ENCODE measurements around the gene FHIP1A. TPM values are rescaled to one million over a fixed set of nuclear protein-coding genes. Genes with fewer than 3 reads are reported as not detected.
"Not testable (repeated sequence)": the region's sequence is repeated elsewhere in the genome, so short reads cannot be mapped to it uniquely, and the experiment has no call there.

FHIP1A gene
- total RNA-seq, 3 donors from 2014 or later (not counting 1 experiment from before 2014, with no cell fraction given) = 0.49 to 3.0 TPM; not detected in 1

GRCh38 chr4:151403656-151404055 is 5.3 kb upstream of the FHIP1A start:
- no peaks in the 10 kb centered on the region for H3K27me3 ChIP-seq (ENCODE audit: control insufficient read depth, insufficient read depth, low read length)
- no peak for DNase-seq
- H3K9me3 ChIP-seq (ENCODE audit: control insufficient read depth, insufficient read depth, low read length) = no peaks in the 10 kb centered on the region
- TF ChIP-seq CTCF (IDR thresholded peaks at IDR 0.05) = no peak
- H3K36me3 ChIP-seq (ENCODE audit: control insufficient read depth, insufficient read depth, low read length) = no peaks in the 10 kb centered on the region
- H3K27ac ChIP-seq (ENCODE audit: low read length) = no peak overlapping the region
- no peak overlapping the region for H3K27ac Mint-ChIP-seq
- no peaks in the 10 kb centered on the region for H3K9me3 Mint-ChIP-seq
- peaks cover 16% of the 10 kb centered on the region for H3K4me1 ChIP-seq (ENCODE audit: control insufficient read depth, insufficient read depth, low read length)
- H3K36me3 Mint-ChIP-seq = no peaks in the 10 kb centered on the region
- no CpG with 5 or more reads among the region's 1 CpG for WGBS (ENCODE audit: insufficient coverage)
- H3K4me3 ChIP-seq (ENCODE audit: low read length) = no peak overlapping the region
- intact Hi-C loops (cut with micrococcal nuclease) = no loop called here
- H3K4me1 Mint-ChIP-seq = peaks cover 12 to 16% of the 10 kb centered on the region in 2 donors
- no peak overlapping the region for H3K4me3 Mint-ChIP-seq
- H3K27me3 Mint-ChIP-seq (ENCODE audit: low read depth in 2 of 2) = peaks cover 9 to 10% of the 10 kb centered on the region in 2 donors
- no peak for ATAC-seq

- peaks cover 16% of the 10 kb centered on the region in 2 donors for H3K27me3 Mint-ChIP-seq (ENCODE audit: low read depth in 2 of 2)
- ATAC-seq; H3K27me3 ChIP-seq (ENCODE audit: control insufficient read depth, insufficient read depth, low read length); H3K9me3 Mint-ChIP-seq; H3K9me3 ChIP-seq (ENCODE audit: control insufficient read depth, insufficient read depth, low read length); H3K4me3 Mint-ChIP-seq; H3K4me3 ChIP-seq (ENCODE audit: low read length); H3K27ac ChIP-seq (ENCODE audit: low read length); H3K36me3 ChIP-seq (ENCODE audit: control insufficient read depth, insufficient read depth, low read length); H3K27ac Mint-ChIP-seq; DNase-seq; H3K36me3 Mint-ChIP-seq; intact Hi-C loops (cut with micrococcal nuclease): not testable (repeated sequence)
- WGBS (ENCODE audit: insufficient coverage) = 88% methylated on average over 7 of the region's 7 CpGs
- peaks cover 24% of the 10 kb centered on the region for H3K4me1 ChIP-seq (ENCODE audit: control insufficient read depth, insufficient read depth, low read length)
- peaks cover 12 to 25% of the 10 kb centered on the region in 2 donors for H3K4me1 Mint-ChIP-seq
Measured at GRCh38 chr4:151404802-151405201, 4.2 kb upstream of the FHIP1A start.

- TF ChIP-seq CTCF (IDR thresholded peaks at IDR 0.05) = no peak
- H3K36me3 ChIP-seq (ENCODE audit: control insufficient read depth, insufficient read depth, low read length) = no peaks in the 10 kb centered on the region
- H3K27ac ChIP-seq (ENCODE audit: low read length) = no peak overlapping the region
- H3K4me1 Mint-ChIP-seq = peaks cover 12 to 28% of the 10 kb centered on the region in 2 donors
- H3K9me3 Mint-ChIP-seq = no peaks in the 10 kb centered on the region
- intact Hi-C loops (cut with micrococcal nuclease) = no loop called here
- H3K4me3 ChIP-seq (ENCODE audit: low read length) = no peak overlapping the region
- H3K4me1 ChIP-seq (ENCODE audit: control insufficient read depth, insufficient read depth, low read length) = peaks cover 25% of the 10 kb centered on the region
- WGBS (ENCODE audit: insufficient coverage) = 88% methylated on average over 3 of the region's 4 CpGs
- no peak overlapping the region for H3K27ac Mint-ChIP-seq
- H3K36me3 Mint-ChIP-seq = no peaks in the 10 kb centered on the region
- H3K27me3 Mint-ChIP-seq (ENCODE audit: low read depth in 2 of 2) = peaks cover 29 to 31% of the 10 kb centered on the region in 2 donors
- peaks cover 4% of the 10 kb centered on the region for H3K27me3 ChIP-seq (ENCODE audit: control insufficient read depth, insufficient read depth, low read length)
- H3K4me3 Mint-ChIP-seq = peak overlapping the region; percentile 74
- H3K9me3 ChIP-seq (ENCODE audit: control insufficient read depth, insufficient read depth, low read length) = no peaks in the 10 kb centered on the region
- ATAC-seq (no peak), DNase-seq (no peak)
Measured at GRCh38 chr4:151407018-151407417, 2.0 kb upstream of the FHIP1A start.

- H3K27ac Mint-ChIP-seq = no peak overlapping the region
- peak overlapping the region; percentile 35 for H3K27ac ChIP-seq (ENCODE audit: low read length)
Measured at GRCh38 chr4:151407466-151408379, 1.3 kb upstream of the FHIP1A start.

More at GRCh38 chr4:151407466-151408379, 1.3 kb upstream of the FHIP1A start:
- TF ChIP-seq CTCF (IDR thresholded peaks at IDR 0.05) = no peak
- peak overlapping the region; percentile 87 for H3K4me3 Mint-ChIP-seq
- Histone ChIP-seq H3K4me1 (ENCODE audit: control insufficient read depth, insufficient read depth, low read length) (peaks cover 25% of the 10 kb centered on the region), H3K9me3 (ENCODE audit: control insufficient read depth, insufficient read depth, low read length) (no peaks in the 10 kb centered on the region), H3K36me3 (ENCODE audit: control insufficient read depth, insufficient read depth, low read length) (no peaks in the 10 kb centered on the region), H3K27me3 (ENCODE audit: control insufficient read depth, insufficient read depth, low read length) (peaks cover 4% of the 10 kb centered on the region), H3K4me3 (ENCODE audit: low read length) (peak overlapping the region; percentile 50)
- intact Hi-C loops (cut with micrococcal nuclease) = no loop called here
- no peaks in the 10 kb centered on the region for H3K36me3 Mint-ChIP-seq
- H3K4me1 Mint-ChIP-seq = peaks cover 12 to 28% of the 10 kb centered on the region in 2 donors
- peaks cover 31% of the 10 kb centered on the region in 2 donors for H3K27me3 Mint-ChIP-seq (ENCODE audit: low read depth in 2 of 2)
- 10% methylated on average over 29 of the region's 29 CpGs for WGBS (ENCODE audit: insufficient coverage)
- H3K9me3 Mint-ChIP-seq = no peaks in the 10 kb centered on the region
- DNase-seq (peak in 1 of 2 donors; percentile 45), ATAC-seq (peak in 2 of 3 donors; percentile 42 to 49)
